ENCODE measurements around the gene ZCCHC7. TPM values are rescaled to one million over a fixed set of nuclear protein-coding genes. Genes with fewer than 3 reads are reported as not detected.
"Not testable (repeated sequence)": the region's sequence is repeated elsewhere in the genome, so short reads cannot be mapped to it uniquely, and the experiment has no call there.

Gene ZCCHC7
- total RNA-seq, 1 donor from 2014 or later: 39.5 TPM

- not testable (repeated sequence) for FAIRE-seq; DNase-seq (ENCODE audit: low spot score in 2 of 2)
These were observed 83.1 kb downstream of the ZCCHC7 start for GRCh38 chr9:37203456-37203855.

- FAIRE-seq (no peak), DNase-seq (ENCODE audit: low spot score in 2 of 2) (no peak)
These were observed 85.8 kb downstream of the ZCCHC7 start for GRCh38 chr9:37206121-37206620.

- FAIRE-seq (no peak), DNase-seq (ENCODE audit: low spot score in 2 of 2) (no peak)
These were observed 89.3 kb downstream of the ZCCHC7 start for GRCh38 chr9:37209431-37210386.

- FAIRE-seq: no peak
These were observed 90.6 kb downstream of the ZCCHC7 start for GRCh38 chr9:37210737-37211523.

GRCh38 chr9:37212435-37212834 is 92.1 kb downstream of the ZCCHC7 start:
- no peak for FAIRE-seq

More at GRCh38 chr9:37210737-37211523, 90.6 kb downstream of the ZCCHC7 start:
- no peak for DNase-seq (ENCODE audit: low spot score in 2 of 2)

GRCh38 chr9:37215381-37215780 is 95.0 kb downstream of the ZCCHC7 start:
- DNase-seq (ENCODE audit: low spot score in 2 of 2): no peak
- FAIRE-seq: no peak

More at GRCh38 chr9:37212435-37212834, 92.1 kb downstream of the ZCCHC7 start:
- DNase-seq (ENCODE audit: low spot score in 2 of 2): no peak

GRCh38 chr9:37215830-37216229 is 95.5 kb downstream of the ZCCHC7 start:
- FAIRE-seq (no peak), DNase-seq (ENCODE audit: low spot score in 2 of 2) (no peak)

- FAIRE-seq: peak; percentile 74
- no peak for DNase-seq (ENCODE audit: low spot score in 2 of 2)
These were observed 96.8 kb downstream of the ZCCHC7 start for GRCh38 chr9:37217161-37217560.

GRCh38 chr9:37218800-37219425 is 98.5 kb downstream of the ZCCHC7 start:
- no peak for FAIRE-seq
- DNase-seq (ENCODE audit: low spot score in 2 of 2): no peak

GRCh38 chr9:37220971-37221370 is 100.6 kb downstream of the ZCCHC7 start:
- no peak for FAIRE-seq
- DNase-seq (ENCODE audit: low spot score in 2 of 2): no peak

- FAIRE-seq (no peak), DNase-seq (ENCODE audit: low spot score in 2 of 2) (no peak)
These were observed 101.2 kb downstream of the ZCCHC7 start for GRCh38 chr9:37221489-37222106.

GRCh38 chr9:37229455-37229854 is 109.1 kb downstream of the ZCCHC7 start:
- FAIRE-seq (no peak), DNase-seq (ENCODE audit: low spot score in 2 of 2) (no peak)

GRCh38 chr9:37229882-37230482 is 109.6 kb downstream of the ZCCHC7 start:
- no peak for DNase-seq (ENCODE audit: low spot score in 2 of 2)
- no peak for FAIRE-seq

- FAIRE-seq (no peak), DNase-seq (ENCODE audit: low spot score in 2 of 2) (no peak)
These were observed 116.4 kb downstream of the ZCCHC7 start for GRCh38 chr9:37236822-37237221.

- no peak for DNase-seq (ENCODE audit: low spot score in 2 of 2)
- no peak for FAIRE-seq
These were observed 117.7 kb downstream of the ZCCHC7 start for GRCh38 chr9:37238122-37238521.

- FAIRE-seq (no peak), DNase-seq (ENCODE audit: low spot score in 2 of 2) (no peak)
These were observed 119.0 kb downstream of the ZCCHC7 start for GRCh38 chr9:37239224-37239859.

GRCh38 chr9:37239921-37240320 is 119.5 kb downstream of the ZCCHC7 start:
- FAIRE-seq (no peak), DNase-seq (ENCODE audit: low spot score in 2 of 2) (no peak)

GRCh38 chr9:37241340-37241739 is 121.0 kb downstream of the ZCCHC7 start:
- DNase-seq (ENCODE audit: low spot score in 2 of 2) (no peak), FAIRE-seq (no peak)

- DNase-seq (ENCODE audit: low spot score in 2 of 2) (no peak), FAIRE-seq (no peak)
These were observed 121.7 kb downstream of the ZCCHC7 start for GRCh38 chr9:37242089-37242488.
